ENCODE data around the gene HSPA6. TPM values are rescaled to one million over a fixed set of nuclear protein-coding genes. Genes with fewer than 3 reads are reported as not detected.
"Not testable (repeated sequence)": the region's sequence is repeated elsewhere in the genome, so short reads cannot be mapped to it uniquely, and the experiment has no call there.

The HSPA6 gene
- total and polyA plus RNA-seq, 2 experiments from 2014 or later, result not detected

GRCh38 chr1:161566602-161566960, 42.2 kb downstream of the HSPA6 start:
- not testable (repeated sequence) for H3K36me3 ChIP-seq (ENCODE audit: insufficient read depth); H3K9me2 ChIP-seq (ENCODE audit: insufficient read depth); H3F3A ChIP-seq (replicated peaks; ENCODE audit: low read depth); H3K27ac Mint-ChIP-seq; H3K4me1 ChIP-seq (ENCODE audit: insufficient read depth); H3K4me3 Mint-ChIP-seq; H3K27me3 Mint-ChIP-seq (ENCODE audit: insufficient read depth, low read depth, poor library complexity); DNase-seq (ENCODE audit: low spot score); H3K27me3 ChIP-seq (ENCODE audit: insufficient read depth); H3K4me3 ChIP-seq; H3K79me2 ChIP-seq (replicated peaks; ENCODE audit: insufficient read depth); H3K36me3 Mint-ChIP-seq (ENCODE audit: low read depth); H3K27ac ChIP-seq (ENCODE audit: low read depth); ATAC-seq; H3K4me1 Mint-ChIP-seq; H3K9me3 Mint-ChIP-seq; H4K20me1 ChIP-seq (replicated peaks; ENCODE audit: insufficient read depth); H3K4me2 ChIP-seq
- peak overlapping the region; percentile 49; the same call in 1 of the 2 replicates for H2AFZ ChIP-seq

GRCh38 chr1:161571703-161572102, 47.4 kb downstream of the HSPA6 start:
- not testable (repeated sequence) for H3K4me2 ChIP-seq; H3F3A ChIP-seq (replicated peaks; ENCODE audit: low read depth); H2AFZ ChIP-seq; ATAC-seq; H3K27ac Mint-ChIP-seq; H3K4me1 Mint-ChIP-seq; H3K4me3 Mint-ChIP-seq; H3K4me1 ChIP-seq (ENCODE audit: insufficient read depth); H3K36me3 ChIP-seq (ENCODE audit: insufficient read depth); H3K36me3 Mint-ChIP-seq (ENCODE audit: low read depth); H3K27me3 ChIP-seq (ENCODE audit: insufficient read depth); DNase-seq (ENCODE audit: low spot score); H3K79me2 ChIP-seq (replicated peaks; ENCODE audit: insufficient read depth); H3K9me3 Mint-ChIP-seq; H3K9me2 ChIP-seq (ENCODE audit: insufficient read depth); H4K20me1 ChIP-seq (replicated peaks; ENCODE audit: insufficient read depth); H3K4me3 ChIP-seq; H3K27me3 Mint-ChIP-seq (ENCODE audit: insufficient read depth, low read depth, poor library complexity); H3K27ac ChIP-seq (ENCODE audit: low read depth)

Other genes with a start within 250 kb of the HSPA6 start
- 1.6 and 1.9 TPM in 2 replicates for gene MPZ, start 214.6 kb upstream of the HSPA6 start, total RNA-seq (2014; rRNA removed; shearing (Covaris generic))
- 2.2 and 4.0 TPM in 2 replicates for gene MPZ, start 214.6 kb upstream of the HSPA6 start, polyA plus RNA-seq (2016; fragmentation: Nextera tagmentation; extraction: Ambion mirVana)
- gene SDHC, start 210.2 kb upstream of the HSPA6 start, total RNA-seq (2014; rRNA removed; shearing (Covaris generic)), result 84.4 and 126 TPM in 2 replicates
- 107 and 141 TPM in 2 replicates for gene SDHC, start 210.2 kb upstream of the HSPA6 start, polyA plus RNA-seq (2016; fragmentation: Nextera tagmentation; extraction: Ambion mirVana)
- not detected in 2 replicates for gene CFAP126, start 156.7 kb upstream of the HSPA6 start, total RNA-seq (2014; rRNA removed; shearing (Covaris generic))
- gene CFAP126, start 156.7 kb upstream of the HSPA6 start, polyA plus RNA-seq (2016; fragmentation: Nextera tagmentation; extraction: Ambion mirVana), result not detected in 2 replicates
- 1.3 TPM in 1 of 2 replicates, not detected in the other for gene FCGR2A, start 19.1 kb upstream of the HSPA6 start, total RNA-seq (2014; rRNA removed; shearing (Covaris generic))
- gene FCGR2A, start 19.1 kb upstream of the HSPA6 start, polyA plus RNA-seq (2016; fragmentation: Nextera tagmentation; extraction: Ambion mirVana), result 0.08 and 0.38 TPM in 2 replicates
- not detected in 2 replicates for gene FCGR3A, start 25.3 kb downstream of the HSPA6 start, total RNA-seq (2014; rRNA removed; shearing (Covaris generic))
- 0.10 TPM in 1 of 2 replicates, not detected in the other for gene FCGR3A, start 25.3 kb downstream of the HSPA6 start, polyA plus RNA-seq (2016; fragmentation: Nextera tagmentation; extraction: Ambion mirVana)
- not detected in 2 replicates for gene FCGR3B, start 106.6 kb downstream of the HSPA6 start, total RNA-seq (2014; rRNA removed; shearing (Covaris generic))
- not detected in 2 replicates for gene FCGR3B, start 106.6 kb downstream of the HSPA6 start, polyA plus RNA-seq (2016; fragmentation: Nextera tagmentation; extraction: Ambion mirVana)
- gene FCGR2B, start 138.6 kb downstream of the HSPA6 start, total RNA-seq (2014; rRNA removed; shearing (Covaris generic)), result not detected in 2 replicates
- gene FCGR2B, start 138.6 kb downstream of the HSPA6 start, polyA plus RNA-seq (2016; fragmentation: Nextera tagmentation; extraction: Ambion mirVana), result not detected in 2 replicates
- not detected in 2 replicates for gene FCRLA, start 182.7 kb downstream of the HSPA6 start, total RNA-seq (2014; rRNA removed; shearing (Covaris generic))
- 0.24 and 0.50 TPM in 2 replicates for gene FCRLA, start 182.7 kb downstream of the HSPA6 start, polyA plus RNA-seq (2016; fragmentation: Nextera tagmentation; extraction: Ambion mirVana)
- gene FCRLB, start 197.0 kb downstream of the HSPA6 start, total RNA-seq (2014; rRNA removed; shearing (Covaris generic)), result 0.56 TPM in 1 of 2 replicates, not detected in the other
- 0.37 and 0.47 TPM in 2 replicates for gene FCRLB, start 197.0 kb downstream of the HSPA6 start, polyA plus RNA-seq (2016; fragmentation: Nextera tagmentation; extraction: Ambion mirVana)
- 37.0 and 37.2 TPM in 2 replicates for gene DUSP12, start 225.2 kb downstream of the HSPA6 start, total RNA-seq (2014; rRNA removed; shearing (Covaris generic))
- gene DUSP12, start 225.2 kb downstream of the HSPA6 start, polyA plus RNA-seq (2016; fragmentation: Nextera tagmentation; extraction: Ambion mirVana), result 26.9 and 28.4 TPM in 2 replicates
- 9.7 and 13.5 TPM in 2 replicates for gene ATF6, start 241.8 kb downstream of the HSPA6 start, total RNA-seq (2014; rRNA removed; shearing (Covaris generic))
- 4.0 and 5.0 TPM in 2 replicates for gene ATF6, start 241.8 kb downstream of the HSPA6 start, polyA plus RNA-seq (2016; fragmentation: Nextera tagmentation; extraction: Ambion mirVana)

All from GM23338 (cell line).